Erythroblast (primary cell): ENCODE results near the gene RHBDL1.
"Not testable (repeated sequence)": the region's sequence is repeated elsewhere in the genome, so short reads cannot be mapped to it uniquely, and the experiment has no call there.

Source experiments
- GATA1 ChIP-seq: IDR thresholded peaks from 2 replicates; pipeline ENCODE4 v1.6.1; 2011; ENCODE audit warnings: low read depth, mild to moderate bottlenecking, control low read depth, low read length, moderate library complexity
- POLR2A ChIP-seq: IDR thresholded peaks from 2 replicates; pipeline ENCODE4 v1.6.1; 2011; ENCODE audit warnings: mild to moderate bottlenecking, low read length

DNA sequence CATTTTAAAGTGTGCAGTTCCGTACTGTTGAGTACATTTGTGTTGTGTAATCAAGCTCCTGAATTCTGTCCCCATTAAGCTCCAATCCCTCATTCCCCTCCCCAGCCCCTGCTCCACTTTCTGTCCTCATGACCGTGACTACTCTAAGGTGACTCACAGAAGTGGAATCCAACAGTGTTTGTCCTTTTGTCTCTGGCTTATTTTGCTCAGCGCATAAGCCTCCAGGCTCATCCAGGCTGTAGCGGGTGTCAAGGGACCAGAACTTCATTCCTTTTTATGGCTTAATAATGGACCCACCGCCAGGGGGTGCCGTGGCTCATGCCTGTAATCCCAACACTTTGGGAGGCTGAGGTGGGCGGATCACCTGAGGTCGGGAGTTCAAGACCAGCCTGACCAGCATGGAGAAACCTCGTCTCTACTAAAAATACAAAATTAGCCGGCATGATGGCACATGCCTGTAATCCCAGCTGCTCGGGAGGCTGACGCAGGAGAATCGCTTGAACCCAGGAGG is 37.3 kb downstream of the RHBDL1 start:
- not testable (repeated sequence) for TF ChIP-seq POLR2A, GATA1
